HG02678 (cell line): ENCODE measurements around the gene LGR5.
A peak's percentile ranks its signal among the peaks of the same experiment; 100 is the strongest.

Experiments
- ATAC-seq: cut with Tn5 transposase; IDR thresholded peaks from one replicate; pipeline ENCODE4 v1.9.1; 2021; ENCODE audit warnings: mild to moderate bottlenecking, moderate library complexity; ENCODE audit not compliant: unreplicated experiment

The LGR5 gene

GRCh38 chr12:71438670-71439361 lies 782 bp upstream of the LGR5 start:
- ATAC-seq = no peak

DNA sequence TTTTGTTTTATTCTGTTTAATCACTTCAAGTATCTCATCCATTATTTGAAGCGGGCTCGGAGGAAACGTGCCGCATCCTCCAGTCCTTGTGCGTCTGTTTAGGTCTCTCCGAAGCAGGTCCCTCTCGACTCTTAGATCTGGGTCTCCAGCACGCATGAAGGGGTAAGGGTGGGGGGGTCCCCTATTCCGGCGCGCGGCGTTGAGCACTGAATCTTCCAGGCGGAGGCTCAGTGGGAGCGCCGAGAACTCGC lies 311 bp upstream of the LGR5 start:
- ATAC-seq = peak; percentile 6

- ATAC-seq = no peak
These were observed 756 bp downstream of the LGR5 start for GRCh38 chr12:71440345-71440762.

DNA sequence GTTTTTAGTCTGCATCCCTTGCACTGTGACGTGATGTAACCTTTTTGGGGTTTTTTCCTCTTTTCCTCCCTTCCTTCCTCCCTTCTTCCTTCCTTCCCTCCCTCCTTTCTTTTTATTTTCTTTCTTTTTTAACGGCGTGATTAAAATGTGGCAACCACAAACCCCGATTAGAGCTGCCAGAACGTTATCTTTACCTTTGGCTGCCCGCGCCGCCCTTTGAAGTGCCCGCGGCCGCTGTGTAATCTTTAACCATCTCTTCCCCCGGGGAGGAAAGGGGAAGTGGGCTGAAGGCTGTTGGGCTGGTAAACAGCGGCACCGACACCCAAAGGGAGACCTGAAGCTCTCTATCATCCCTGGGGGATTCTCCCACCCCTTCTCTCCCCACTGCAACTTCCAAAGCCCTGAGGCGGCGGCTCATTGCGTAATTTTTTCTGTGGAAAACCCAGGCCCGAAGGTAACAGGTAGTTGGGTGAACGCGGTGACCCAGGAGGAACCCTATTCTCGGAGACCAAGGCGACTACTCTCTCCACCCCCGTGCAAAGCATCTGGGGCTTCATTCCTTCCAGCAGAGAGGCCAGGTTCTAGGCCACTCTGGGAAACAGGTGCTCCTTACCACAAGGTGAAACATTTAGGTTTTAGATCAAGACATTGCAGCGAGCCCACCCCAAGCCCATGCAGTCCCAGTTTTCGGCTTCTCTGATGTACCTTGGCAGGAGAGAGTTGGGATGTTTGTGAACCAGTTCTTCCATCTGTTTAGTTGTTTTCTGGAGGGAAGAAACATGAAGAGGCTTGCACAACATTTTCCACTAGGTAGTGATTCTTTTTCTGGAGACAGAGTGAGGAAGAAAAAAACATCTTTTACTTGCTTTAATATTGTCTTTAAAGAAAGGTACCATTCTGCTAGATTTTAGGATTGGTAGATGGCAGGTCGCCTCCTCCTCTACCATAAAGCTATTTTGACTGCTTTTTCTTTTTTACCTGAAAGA lies 1.5 kb downstream of the LGR5 start:
- ATAC-seq = peak; percentile 75

DNA sequence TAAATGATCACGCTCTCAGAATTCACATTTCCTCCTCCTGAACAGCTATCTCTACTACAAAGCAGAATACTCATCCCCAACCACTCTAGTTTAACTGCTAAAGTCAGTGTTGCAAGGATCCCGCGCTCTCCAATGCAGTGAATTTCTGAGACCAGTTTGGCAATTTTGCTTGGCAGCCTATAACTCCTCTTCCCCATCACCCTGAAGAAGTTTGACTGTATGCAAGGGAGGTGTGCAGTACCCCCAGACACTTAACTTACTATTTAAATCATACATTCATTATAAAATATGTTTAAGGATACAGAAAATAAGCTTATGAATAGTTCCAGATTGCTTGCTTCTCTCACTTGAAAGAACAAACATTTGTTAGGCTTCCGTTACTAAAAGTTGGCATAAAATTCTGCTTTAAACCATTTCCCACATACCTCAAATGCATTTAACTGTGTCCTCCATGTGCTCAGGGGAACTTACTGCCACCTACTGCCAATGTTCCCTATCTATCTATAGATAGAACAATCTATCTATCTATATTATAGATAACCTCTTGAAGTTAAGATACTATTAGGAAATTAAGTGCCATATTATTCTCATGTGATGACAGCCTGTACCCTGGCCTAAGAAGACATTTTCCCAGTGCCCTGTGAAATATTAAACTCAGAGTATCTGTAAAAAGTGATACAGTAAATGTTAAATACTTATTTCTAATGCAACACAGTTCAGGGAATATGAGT lies 2.4 kb downstream of the LGR5 start:
- ATAC-seq = no peak

DNA sequence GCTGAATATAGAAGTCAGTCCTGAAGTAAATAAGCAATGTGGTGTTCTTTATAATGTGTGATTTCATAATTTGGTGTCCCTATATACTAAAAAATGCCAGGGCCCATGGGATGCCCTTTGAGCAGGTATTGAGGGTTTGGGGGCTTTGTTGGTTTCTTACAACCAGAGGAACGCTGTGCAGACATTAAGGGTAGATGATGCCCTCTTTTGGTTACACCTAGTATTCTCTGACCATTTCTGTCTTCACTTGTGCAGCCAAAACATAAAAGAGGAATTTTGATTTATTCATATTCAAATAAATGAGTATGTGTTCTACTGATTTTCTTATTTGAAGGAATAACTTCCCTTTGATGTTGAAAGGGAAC lies 3.0 kb downstream of the LGR5 start:
- ATAC-seq = no peak

- ATAC-seq = no peak
These were observed 5.5 kb downstream of the LGR5 start for GRCh38 chr12:71445071-71445470.

DNA sequence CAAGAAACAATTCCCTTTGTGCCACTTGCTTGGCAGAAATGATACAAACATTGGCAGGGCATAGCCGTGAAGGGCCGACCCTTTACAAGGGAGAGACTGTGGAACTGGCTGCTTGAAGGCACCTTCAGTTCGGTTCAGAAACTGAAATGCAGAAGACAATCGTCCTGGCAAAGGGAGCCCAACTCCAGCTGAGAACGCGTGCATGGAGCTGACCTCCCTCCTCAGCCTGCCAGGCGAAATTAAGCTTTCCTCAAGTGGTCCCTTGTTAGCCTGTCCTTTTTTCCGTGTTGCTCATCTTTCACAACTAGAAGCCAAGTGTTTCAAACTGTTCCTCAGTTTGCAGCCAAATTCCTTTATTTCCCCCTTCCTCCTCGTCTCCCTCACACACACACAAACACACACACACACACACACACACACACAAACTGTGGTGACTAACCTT lies 8.1 kb downstream of the LGR5 start:
- no peak for ATAC-seq

DNA sequence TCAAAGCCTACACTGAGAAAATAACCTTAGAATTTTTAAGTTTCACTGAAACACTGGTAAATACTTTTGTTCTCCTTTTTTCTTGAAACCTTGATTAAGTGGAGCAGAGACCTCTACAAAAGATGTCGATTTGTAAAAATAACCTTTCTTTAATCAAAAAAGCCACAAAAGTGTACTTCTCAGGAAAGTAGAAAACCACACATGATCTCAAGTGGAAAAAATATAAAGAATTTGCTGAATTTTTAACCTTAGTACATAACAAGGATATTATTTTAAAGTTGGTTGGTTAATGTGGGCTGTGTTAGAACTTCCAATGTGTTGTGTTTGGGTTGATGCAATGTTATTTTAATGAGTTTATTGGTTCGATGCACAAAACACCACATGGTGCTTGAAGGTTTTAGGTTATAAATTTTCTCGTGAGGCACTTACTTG lies 8.6 kb downstream of the LGR5 start:
- no peak for ATAC-seq

GRCh38 chr12:71449373-71450070 lies 9.9 kb downstream of the LGR5 start:
- ATAC-seq = no peak

DNA sequence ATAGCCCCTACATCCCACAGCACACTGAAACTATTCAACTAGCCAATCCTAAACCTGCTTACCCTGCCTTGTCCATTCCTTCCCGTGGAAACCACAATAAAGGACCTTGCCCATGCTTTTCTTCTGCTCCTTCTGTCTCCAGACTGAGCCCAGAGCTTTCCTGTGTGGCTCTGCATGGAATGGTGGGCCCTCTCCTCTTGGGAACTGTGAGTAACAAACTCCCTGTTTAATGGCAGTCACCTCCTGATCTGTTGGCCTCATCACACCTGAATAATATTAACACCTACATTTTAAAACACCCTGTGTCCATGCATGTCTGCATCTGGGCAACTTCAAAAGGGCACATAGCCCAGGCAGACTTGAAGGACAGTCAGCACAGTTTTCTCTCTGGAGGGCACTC lies 12.4 kb downstream of the LGR5 start:
- no peak for ATAC-seq

GRCh38 chr12:71455028-71455737 lies 15.6 kb downstream of the LGR5 start:
- ATAC-seq = no peak

GRCh38 chr12:71456316-71456715 lies 16.7 kb downstream of the LGR5 start:
- ATAC-seq = no peak

- no peak for ATAC-seq
These were observed 17.4 kb downstream of the LGR5 start for GRCh38 chr12:71456990-71457389.

GRCh38 chr12:71460318-71460717 lies 20.7 kb downstream of the LGR5 start:
- ATAC-seq = no peak

- ATAC-seq = no peak
These were observed 21.4 kb downstream of the LGR5 start for GRCh38 chr12:71460850-71461609.

DNA sequence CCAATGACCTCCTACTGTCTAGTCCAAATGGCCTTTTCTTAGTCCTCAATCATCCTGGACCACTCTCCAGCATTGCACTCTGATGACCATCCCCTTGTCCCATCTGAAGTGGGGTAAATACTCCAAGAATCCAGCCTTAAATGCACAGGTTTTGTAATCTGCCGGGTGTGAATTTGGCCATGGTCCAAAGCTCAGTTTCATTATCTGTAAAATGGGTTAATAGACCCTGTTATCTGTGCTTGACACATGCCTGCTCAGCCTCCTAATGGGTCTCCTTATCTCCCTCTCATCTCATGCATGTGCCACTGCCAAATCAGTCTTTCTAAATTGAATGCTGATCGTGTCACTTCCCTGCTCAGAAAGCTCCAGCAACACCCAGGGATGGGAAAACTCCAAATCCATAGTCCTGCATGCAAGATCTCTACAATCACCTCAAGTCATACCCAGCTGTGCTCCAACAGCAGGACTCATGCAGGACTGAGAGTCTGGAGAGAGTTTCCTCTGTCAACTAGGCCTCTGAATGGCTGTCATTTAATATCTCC lies 22.3 kb downstream of the LGR5 start:
- ATAC-seq = no peak

- ATAC-seq = no peak
These were observed 26.2 kb downstream of the LGR5 start for GRCh38 chr12:71465796-71466195.

GRCh38 chr12:71469258-71469750 lies 29.7 kb downstream of the LGR5 start:
- ATAC-seq = no peak
